ENCODE measurements around the gene PLCB3. TPM values are rescaled to one million over a fixed set of nuclear protein-coding genes. Genes with fewer than 3 reads are reported as not detected.

The PLCB3 gene
- total RNA-seq, 2 donors from 2014 or later = 13.9 to 16.4 TPM

GRCh38 chr11:64253481-64253880 lies 2.2 kb downstream of the PLCB3 start:
- Mint-ChIP-seq H3K4me3 (peak overlapping the region; percentile 12), H3K36me3 (no peaks in the 10 kb centered on the region)

DNA sequence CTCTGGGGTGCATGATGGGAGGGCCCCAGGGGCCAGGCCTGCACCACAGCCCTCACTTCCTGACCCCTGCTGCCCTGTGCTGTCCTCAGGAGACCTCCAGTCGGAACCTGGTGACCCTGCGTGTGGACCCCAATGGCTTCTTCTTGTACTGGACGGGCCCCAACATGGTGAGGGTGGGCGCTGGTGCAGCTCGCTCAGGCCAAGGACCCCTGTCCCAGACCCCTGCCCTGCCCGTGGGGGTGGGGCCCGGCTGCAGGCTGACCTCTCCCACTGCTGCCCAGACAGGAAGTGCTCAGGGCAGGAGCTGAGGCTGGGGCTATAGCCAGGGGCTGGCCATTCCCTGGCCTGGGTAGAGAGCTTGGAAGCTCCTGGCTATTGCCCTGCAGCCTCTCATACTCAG lies 3.0 kb downstream of the PLCB3 start:
- no peak for ATAC-seq
- no peak overlapping the region for H3K4me3 Mint-ChIP-seq
- H3K9me3 Mint-ChIP-seq = no peaks in the 10 kb centered on the region
- peaks cover 8 to 17% of the 10 kb centered on the region in 2 donors for H3K4me1 Mint-ChIP-seq (ENCODE audit: low read depth in 2 of 2)
- H3K27ac Mint-ChIP-seq = no peak overlapping the region
- no peaks in the 10 kb centered on the region for H3K27me3 Mint-ChIP-seq
- H3K36me3 Mint-ChIP-seq = peaks cover 1% of the 10 kb centered on the region
- no peak for DNase-seq (ENCODE audit: low spot score)

More at GRCh38 chr11:64253481-64253880, 2.2 kb downstream of the PLCB3 start:
- Mint-ChIP-seq H3K4me1 (ENCODE audit: low read depth in 2 of 2) (peaks cover 6 to 16% of the 10 kb centered on the region in 2 donors), H3K27me3 (no peaks in the 10 kb centered on the region), H3K9me3 (no peaks in the 10 kb centered on the region), H3K27ac (peak overlapping the region in 1 of 2 donors; percentile 76)
- no peak for DNase-seq (ENCODE audit: low spot score)
- no peak for ATAC-seq

GRCh38 chr11:64255135-64256128 lies 4.1 kb downstream of the PLCB3 start:
- DNase-seq (ENCODE audit: low spot score) (no peak), ATAC-seq (no peak)
- Mint-ChIP-seq H3K36me3 (peaks cover 8% of the 10 kb centered on the region), H3K4me3 (no peak overlapping the region), H3K27ac (no peak overlapping the region), H3K27me3 (no peaks in the 10 kb centered on the region), H3K9me3 (no peaks in the 10 kb centered on the region), H3K4me1 (ENCODE audit: low read depth in 2 of 2) (peaks cover 16 to 26% of the 10 kb centered on the region in 2 donors)

DNA sequence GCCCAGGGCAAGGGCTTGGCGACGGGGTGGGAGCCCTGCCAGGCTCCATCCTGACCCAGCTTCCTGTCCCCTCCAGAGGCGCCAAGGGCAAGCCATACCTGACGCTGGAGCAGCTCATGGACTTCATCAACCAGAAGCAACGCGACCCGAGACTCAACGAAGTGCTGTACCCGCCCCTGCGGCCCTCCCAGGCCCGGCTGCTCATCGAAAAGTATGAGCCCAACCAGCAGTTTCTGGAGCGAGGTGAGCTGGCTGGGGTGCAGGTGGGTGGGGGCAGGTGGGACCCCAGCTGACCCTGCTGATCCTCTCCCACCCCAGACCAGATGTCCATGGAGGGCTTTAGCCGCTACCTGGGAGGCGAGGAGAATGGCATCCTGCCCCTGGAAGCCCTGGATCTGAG lies 5.0 kb downstream of the PLCB3 start:
- ATAC-seq = no peak
- no peaks in the 10 kb centered on the region for H3K27me3 Mint-ChIP-seq
- no peak overlapping the region for H3K27ac Mint-ChIP-seq
- peaks cover 16 to 26% of the 10 kb centered on the region in 2 donors for H3K4me1 Mint-ChIP-seq (ENCODE audit: low read depth in 2 of 2)
- DNase-seq (ENCODE audit: low spot score) = no peak
- H3K9me3 Mint-ChIP-seq = no peaks in the 10 kb centered on the region
- no peak overlapping the region for H3K4me3 Mint-ChIP-seq
- H3K36me3 Mint-ChIP-seq = peaks cover 8% of the 10 kb centered on the region

DNA sequence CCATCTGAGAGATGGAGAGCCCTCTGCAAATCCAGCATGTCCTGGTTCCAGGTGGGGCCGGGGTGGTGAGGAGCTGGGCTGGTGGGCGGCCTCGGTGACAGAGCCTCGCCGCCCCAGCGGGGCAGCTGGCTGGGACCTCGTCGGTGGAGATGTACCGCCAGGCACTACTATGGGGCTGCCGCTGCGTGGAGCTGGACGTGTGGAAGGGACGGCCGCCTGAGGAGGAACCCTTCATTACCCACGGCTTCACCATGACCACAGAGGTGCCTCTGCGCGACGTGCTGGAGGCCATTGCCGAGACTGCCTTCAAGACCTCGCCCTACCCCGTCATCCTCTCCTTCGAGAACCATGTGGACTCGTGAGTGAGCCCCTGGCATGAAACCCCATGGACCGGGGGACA lies 7.0 kb downstream of the PLCB3 start:
- H3K4me3 Mint-ChIP-seq = no peak overlapping the region
- DNase-seq (ENCODE audit: low spot score) (no peak), ATAC-seq (no peak)
- H3K4me1 Mint-ChIP-seq (ENCODE audit: low read depth in 2 of 2) = peaks cover 10 to 20% of the 10 kb centered on the region in 2 donors
- H3K27ac Mint-ChIP-seq = peak overlapping the region in 1 of 2 donors; percentile 53
- peaks cover 8% of the 10 kb centered on the region for H3K36me3 Mint-ChIP-seq
- H3K27me3 Mint-ChIP-seq = no peaks in the 10 kb centered on the region
- no peaks in the 10 kb centered on the region for H3K9me3 Mint-ChIP-seq

GRCh38 chr11:64258946-64259532 lies 7.7 kb downstream of the PLCB3 start:
- Mint-ChIP-seq H3K4me1 (ENCODE audit: low read depth in 2 of 2) (peaks cover 10 to 15% of the 10 kb centered on the region in 2 donors), H3K27ac (peak overlapping the region; percentile 52 to 84)
- no peak for ATAC-seq

DNA sequence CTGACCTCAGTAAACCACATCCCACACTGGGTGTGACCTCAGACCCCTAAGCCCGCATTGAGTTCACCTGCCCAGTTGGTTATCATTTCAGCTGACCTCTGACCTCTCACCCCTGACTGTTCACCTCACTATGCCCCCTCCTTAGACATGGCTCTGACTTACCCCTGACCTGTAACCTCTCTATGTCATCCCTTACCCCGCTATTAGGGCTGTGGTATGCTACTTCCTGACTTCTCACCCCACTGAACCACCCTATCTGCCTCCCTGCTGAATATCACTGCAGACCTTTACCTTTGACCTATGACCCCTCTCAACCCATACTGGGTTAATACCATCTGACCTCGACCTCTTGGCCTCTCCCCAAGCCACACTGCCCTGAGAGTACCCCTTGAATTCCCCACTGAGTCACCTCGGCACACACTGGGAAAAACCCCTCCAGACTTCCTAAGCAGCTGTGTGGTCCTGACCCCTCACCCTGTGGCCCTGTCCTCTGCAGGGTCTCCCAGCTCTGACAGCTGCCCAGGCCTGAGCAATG lies 8.3 kb downstream of the PLCB3 start:
- Mint-ChIP-seq H3K4me1 (ENCODE audit: low read depth in 2 of 2) (peaks cover 10 to 15% of the 10 kb centered on the region in 2 donors), H3K27ac (peak overlapping the region; percentile 52 to 84), H3K4me3 (peak overlapping the region; percentile 6), H3K27me3 (no peaks in the 10 kb centered on the region), H3K9me3 (no peaks in the 10 kb centered on the region), H3K36me3 (peaks cover 8% of the 10 kb centered on the region)
- ATAC-seq (peak; percentile 39 to 77), DNase-seq (ENCODE audit: low spot score) (no peak)

More at GRCh38 chr11:64258946-64259532, 7.7 kb downstream of the PLCB3 start:
- no peaks in the 10 kb centered on the region for H3K9me3 Mint-ChIP-seq
- peaks cover 8% of the 10 kb centered on the region for H3K36me3 Mint-ChIP-seq
- peak overlapping the region; percentile 6 for H3K4me3 Mint-ChIP-seq
- DNase-seq (ENCODE audit: low spot score) = no peak
- H3K27me3 Mint-ChIP-seq = no peaks in the 10 kb centered on the region

DNA sequence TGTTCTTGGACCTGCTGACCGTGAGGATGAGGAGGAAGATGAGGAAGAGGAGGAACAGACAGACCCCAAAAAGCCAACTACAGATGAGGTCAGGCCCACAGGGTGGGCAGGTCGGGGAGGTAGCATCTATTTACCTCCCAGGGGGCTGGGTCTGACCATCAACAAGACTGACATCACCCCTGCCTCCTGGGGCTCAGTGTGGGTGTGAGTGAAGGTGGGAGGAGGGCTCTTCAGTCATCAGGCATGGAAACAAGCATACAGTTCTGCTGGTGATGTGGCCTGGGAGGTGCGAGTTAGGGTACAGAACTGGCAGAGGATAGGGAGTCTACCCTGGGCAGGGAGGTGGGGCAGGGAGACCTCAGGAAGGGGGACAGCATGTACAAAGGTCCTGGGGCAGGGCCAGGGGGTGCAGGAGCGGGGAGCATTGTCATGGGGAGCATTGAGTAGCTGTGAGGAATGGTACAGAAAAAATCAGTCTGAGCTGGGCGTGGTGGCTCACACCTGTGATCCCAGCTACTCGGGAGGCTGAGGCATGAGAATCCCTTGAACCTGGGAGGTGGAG lies 8.9 kb downstream of the PLCB3 start:
- Mint-ChIP-seq H3K9me3 (no peaks in the 10 kb centered on the region), H3K36me3 (peaks cover 8% of the 10 kb centered on the region), H3K27me3 (no peaks in the 10 kb centered on the region), H3K4me1 (ENCODE audit: low read depth in 2 of 2) (peaks cover 10 to 15% of the 10 kb centered on the region in 2 donors), H3K4me3 (peak overlapping the region; percentile 6), H3K27ac (peak overlapping the region; percentile 52 to 84)
- DNase-seq (ENCODE audit: low spot score) (no peak), ATAC-seq (peak in 1 of 2 donors; percentile 17)

DNA sequence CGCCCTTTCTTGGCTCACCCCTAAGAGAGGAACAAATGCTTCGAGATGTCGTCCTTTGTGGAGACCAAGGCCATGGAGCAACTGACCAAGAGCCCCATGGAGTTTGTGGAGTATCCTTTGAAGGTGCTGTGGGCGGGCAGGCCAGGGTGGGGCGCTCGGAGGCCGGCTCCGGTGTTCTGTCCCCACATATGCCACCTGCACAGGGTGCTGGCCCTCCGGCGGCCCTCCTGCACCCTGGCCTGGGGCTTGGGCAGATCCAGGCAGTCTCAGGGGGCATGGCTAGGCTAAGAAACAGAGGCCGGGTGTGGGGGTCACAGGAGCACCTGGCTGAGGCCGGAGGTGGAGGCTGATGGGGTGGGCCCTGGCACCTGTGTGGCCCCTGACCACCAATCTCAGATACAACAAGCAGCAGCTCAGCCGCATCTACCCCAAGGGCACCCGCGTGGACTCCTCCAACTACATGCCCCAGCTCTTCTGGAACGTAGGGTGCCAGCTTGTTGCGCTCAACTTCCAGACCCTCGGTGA lies 10.3 kb downstream of the PLCB3 start:
- Mint-ChIP-seq H3K9me3 (no peaks in the 10 kb centered on the region), H3K4me3 (no peak overlapping the region), H3K27me3 (no peaks in the 10 kb centered on the region), H3K4me1 (ENCODE audit: low read depth in 2 of 2) (peaks cover 10 to 15% of the 10 kb centered on the region in 2 donors), H3K36me3 (peaks cover 8% of the 10 kb centered on the region), H3K27ac (no peak overlapping the region)
- no peak for DNase-seq (ENCODE audit: low spot score)
- ATAC-seq = no peak

- H3K27ac Mint-ChIP-seq = no peak overlapping the region
- no peak for ATAC-seq
- no peaks in the 10 kb centered on the region for H3K27me3 Mint-ChIP-seq
- no peak overlapping the region for H3K4me3 Mint-ChIP-seq
- H3K36me3 Mint-ChIP-seq = peaks cover 8% of the 10 kb centered on the region
- no peaks in the 10 kb centered on the region for H3K9me3 Mint-ChIP-seq
- DNase-seq (ENCODE audit: low spot score) = no peak
- peaks cover 11 to 15% of the 10 kb centered on the region in 2 donors for H3K4me1 Mint-ChIP-seq (ENCODE audit: low read depth in 2 of 2)
These were observed 11.1 kb downstream of the PLCB3 start for GRCh38 chr11:64262271-64263002.

- DNase-seq (ENCODE audit: low spot score) (no peak), ATAC-seq (no peak)
- Mint-ChIP-seq H3K27me3 (no peaks in the 10 kb centered on the region), H3K36me3 (peaks cover 8% of the 10 kb centered on the region), H3K4me1 (ENCODE audit: low read depth in 2 of 2) (peaks cover 19 to 23% of the 10 kb centered on the region in 2 donors), H3K4me3 (no peak overlapping the region), H3K27ac (no peak overlapping the region), H3K9me3 (no peaks in the 10 kb centered on the region)
These were observed 12.0 kb downstream of the PLCB3 start for GRCh38 chr11:64263021-64263946.

DNA sequence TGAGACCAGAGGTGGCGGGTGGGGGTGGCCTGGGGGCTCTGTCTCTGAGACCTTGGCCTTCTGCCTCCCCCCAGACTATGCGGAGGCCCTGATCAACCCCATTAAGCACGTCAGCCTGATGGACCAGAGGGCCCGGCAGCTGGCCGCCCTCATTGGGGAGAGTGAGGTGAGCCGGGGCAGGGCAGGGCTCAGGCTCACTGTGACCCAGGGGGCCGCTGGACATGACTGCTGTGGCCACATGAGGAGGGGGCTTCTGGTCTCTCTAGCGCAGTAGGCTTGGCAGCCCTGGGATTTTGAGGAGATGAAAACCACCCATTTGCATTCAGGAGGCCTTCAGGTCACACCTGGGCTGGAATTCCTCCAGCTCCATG lies 12.6 kb downstream of the PLCB3 start:
- no peak overlapping the region for H3K4me3 Mint-ChIP-seq
- ATAC-seq (no peak), DNase-seq (ENCODE audit: low spot score) (no peak)
- peaks cover 8% of the 10 kb centered on the region for H3K36me3 Mint-ChIP-seq
- H3K9me3 Mint-ChIP-seq = no peaks in the 10 kb centered on the region
- no peak overlapping the region for H3K27ac Mint-ChIP-seq
- H3K27me3 Mint-ChIP-seq = no peaks in the 10 kb centered on the region
- H3K4me1 Mint-ChIP-seq (ENCODE audit: low read depth in 2 of 2) = peaks cover 25 to 28% of the 10 kb centered on the region in 2 donors

All from natural killer cell treated with Interleukin-12 subunit alpha and Interleukin-12 subunit beta and Interleukin-15 and Interleukin-18, amount 100 ng/mL, for 72 hours (primary cell).